KOPT-K1 (cell line): ENCODE measurements around the gene ZNF800.

Experiments used
- H3K27ac ChIP-seq: fragments of 200-600 bp; sonication (generic); 2 replicates; pipeline ENCODE4 v1.5.1; 2016; ENCODE audit warnings: antibody characterized with exemption, mild to moderate bottlenecking, low read depth, low read length; ENCODE audit not compliant: poor library complexity, severe bottlenecking
- H3K36me3 ChIP-seq: fragments of 200-600 bp; sonication (generic); 2 replicates; pipeline ENCODE4 v1.5.1; 2017; ENCODE audit warnings: antibody characterized with exemption, mild to moderate bottlenecking, low read length, moderate library complexity; ENCODE audit not compliant: insufficient read depth
- H3K9me3 ChIP-seq: fragments of 200-600 bp; sonication (generic); 2 replicates; pipeline ENCODE4 v1.5.1; 2017; ENCODE audit warnings: antibody characterized with exemption, low read length, mild to moderate bottlenecking; ENCODE audit not compliant: insufficient read depth, poor library complexity, severe bottlenecking

The ZNF800 gene

GRCh38 chr7:127342596-127342995, 49.9 kb downstream of the ZNF800 start:
- Histone ChIP-seq H3K9me3 (peaks cover 3% of the 10 kb centered on the region), H3K27ac (no peak overlapping the region), H3K36me3 (no peaks in the 10 kb centered on the region)

GRCh38 chr7:127338122-127338521, 54.4 kb downstream of the ZNF800 start:
- H3K9me3 ChIP-seq = peaks cover 3% of the 10 kb centered on the region
- no peaks in the 10 kb centered on the region for H3K36me3 ChIP-seq
- H3K27ac ChIP-seq = no peak overlapping the region

GRCh38 chr7:127337581-127337980, 54.9 kb downstream of the ZNF800 start:
- Histone ChIP-seq H3K9me3 (peaks cover 2% of the 10 kb centered on the region), H3K36me3 (no peaks in the 10 kb centered on the region), H3K27ac (no peak overlapping the region)

GRCh38 chr7:127336458-127336857, 56.0 kb downstream of the ZNF800 start:
- H3K9me3 ChIP-seq = no peaks in the 10 kb centered on the region
- H3K27ac ChIP-seq = no peak overlapping the region
- H3K36me3 ChIP-seq = no peaks in the 10 kb centered on the region

- Histone ChIP-seq H3K36me3 (no peaks in the 10 kb centered on the region), H3K9me3 (no peaks in the 10 kb centered on the region), H3K27ac (no peak overlapping the region)
Measured at GRCh38 chr7:127332880-127333279, 59.6 kb downstream of the ZNF800 start.

GRCh38 chr7:127330070-127330469, 62.4 kb downstream of the ZNF800 start:
- Histone ChIP-seq H3K27ac (no peak overlapping the region), H3K36me3 (no peaks in the 10 kb centered on the region), H3K9me3 (no peaks in the 10 kb centered on the region)

- Histone ChIP-seq H3K36me3 (no peaks in the 10 kb centered on the region), H3K9me3 (no peaks in the 10 kb centered on the region), H3K27ac (no peak overlapping the region)
Measured at GRCh38 chr7:127322832-127323493, 69.5 kb downstream of the ZNF800 start.

- no peaks in the 10 kb centered on the region for H3K9me3 ChIP-seq
- H3K27ac ChIP-seq = no peak overlapping the region
- H3K36me3 ChIP-seq = no peaks in the 10 kb centered on the region
Measured at GRCh38 chr7:127322351-127322750, 70.2 kb downstream of the ZNF800 start.

- Histone ChIP-seq H3K36me3 (no peaks in the 10 kb centered on the region), H3K9me3 (no peaks in the 10 kb centered on the region), H3K27ac (no peak overlapping the region)
Measured at GRCh38 chr7:127320974-127321373, 71.5 kb downstream of the ZNF800 start.
